GM18870 (cell line): ENCODE results near the gene FOLR2.
"Not testable (repeated sequence)": the region's sequence is repeated elsewhere in the genome, so short reads cannot be mapped to it uniquely, and the experiment has no call there.

Experiments
- ATAC-seq: cut with Tn5 transposase; IDR thresholded peaks from one replicate; pipeline ENCODE4 v1.9.1; 2021; ENCODE audit warnings: moderate library complexity; ENCODE audit not compliant: unreplicated experiment

FOLR2 gene

DNA sequence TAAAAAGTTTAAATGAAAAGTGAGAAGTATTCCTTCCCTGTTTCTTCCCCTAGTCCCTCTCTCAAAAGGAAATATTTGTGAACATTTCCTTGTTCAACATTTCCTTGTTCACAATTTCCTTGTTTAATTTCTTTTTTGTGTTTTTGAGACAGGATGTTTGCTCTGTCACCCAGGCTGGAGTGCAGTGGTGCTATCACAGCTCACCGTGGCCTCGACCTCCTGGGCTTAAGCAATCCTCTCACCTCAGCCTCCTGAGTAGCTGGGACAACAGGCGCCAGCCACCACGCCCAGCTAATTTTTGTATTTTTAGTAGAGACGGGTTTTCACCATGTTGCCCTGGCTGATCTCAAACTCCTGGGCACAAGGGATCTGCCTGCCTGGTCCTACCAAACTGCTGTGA is 50.4 kb downstream of the FOLR2 start:
- not testable (repeated sequence) for ATAC-seq

DNA sequence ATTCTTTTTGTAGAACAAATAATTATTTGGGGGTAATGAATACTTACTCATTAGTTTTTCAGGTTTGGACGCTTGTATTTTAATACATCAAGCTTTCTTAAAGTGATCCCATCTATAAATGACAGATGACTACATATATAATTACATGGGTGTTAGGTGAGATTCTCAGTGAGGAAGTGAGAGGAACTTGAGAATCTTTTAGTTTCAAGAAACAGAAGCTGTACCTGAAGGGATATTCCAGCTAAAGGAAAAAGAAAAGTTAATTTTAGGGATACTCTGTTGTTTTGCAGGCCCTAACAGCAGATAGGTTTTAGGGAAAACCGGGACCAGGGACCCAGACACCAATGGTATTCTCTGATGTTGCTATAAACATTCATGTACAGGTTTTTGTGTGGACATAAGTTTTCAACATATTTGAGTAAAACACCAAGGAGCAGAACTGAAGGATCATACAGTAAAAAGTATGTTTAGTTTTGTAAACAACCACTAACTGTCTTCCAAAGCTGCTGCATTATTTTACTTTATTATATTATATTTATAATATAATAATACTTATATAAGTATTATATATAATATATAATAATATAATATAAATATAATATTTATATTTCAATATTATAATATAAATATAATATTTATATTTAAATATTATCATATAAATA is 51.5 kb downstream of the FOLR2 start:
- ATAC-seq = no peak
